Measurements from ENCODE around the gene NAB2.
A peak's percentile ranks its signal among the peaks of the same experiment; 100 is the strongest.

Gene NAB2

DNA sequence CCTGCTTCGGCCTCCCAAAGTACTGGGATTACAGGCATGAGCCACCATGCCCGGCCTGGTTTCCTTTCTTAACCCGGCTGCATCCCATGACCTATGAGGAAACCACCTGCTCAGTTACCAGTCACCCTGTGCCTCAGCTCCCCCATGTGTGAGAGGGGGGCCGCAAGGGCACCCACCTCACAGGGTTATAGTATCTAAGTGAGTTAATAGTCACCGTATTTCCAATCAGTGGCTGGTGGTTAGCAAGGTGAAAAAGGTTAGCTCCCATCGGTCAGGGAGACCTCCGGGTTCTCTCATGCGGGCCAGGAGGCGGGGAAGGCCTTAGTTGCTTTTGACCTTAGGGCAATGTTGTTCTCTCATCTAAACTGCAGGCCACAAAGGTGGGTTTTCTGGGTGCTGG lies 46.0 kb downstream of the NAB2 start:
- Histone ChIP-seq H3K9me3 (ENCODE audit: insufficient read depth, low read length) (no peaks in the 10 kb centered on the region), H3K27me3 (ENCODE audit: insufficient read depth, insufficient read length) (no peaks in the 10 kb centered on the region), H3K9ac (ENCODE audit: insufficient read length, low read depth) (peak overlapping the region; percentile 33), H3K4me3 (ENCODE audit: insufficient read length, low read depth) (no peak overlapping the region), H3K36me3 (ENCODE audit: insufficient read depth, insufficient read length, low read length) (peaks cover 32% of the 10 kb centered on the region), H3K4me1 (ENCODE audit: insufficient read depth, insufficient read length) (peaks cover 34% of the 10 kb centered on the region)
- no peak for DNase-seq (ENCODE audit: low read depth, low spot score)
- no peak for TF ChIP-seq ZNF274 (IDR thresholded peaks at IDR 0.05; ENCODE audit: low read depth, low read length)
- TF ChIP-seq YY1 (IDR thresholded peaks at IDR 0.05; ENCODE audit: insufficient read depth, insufficient read length): no peak
- TF ChIP-seq SUZ12 (IDR thresholded peaks at IDR 0.05; ENCODE audit: extremely low read depth, insufficient read depth, insufficient read length): no peak

DNA sequence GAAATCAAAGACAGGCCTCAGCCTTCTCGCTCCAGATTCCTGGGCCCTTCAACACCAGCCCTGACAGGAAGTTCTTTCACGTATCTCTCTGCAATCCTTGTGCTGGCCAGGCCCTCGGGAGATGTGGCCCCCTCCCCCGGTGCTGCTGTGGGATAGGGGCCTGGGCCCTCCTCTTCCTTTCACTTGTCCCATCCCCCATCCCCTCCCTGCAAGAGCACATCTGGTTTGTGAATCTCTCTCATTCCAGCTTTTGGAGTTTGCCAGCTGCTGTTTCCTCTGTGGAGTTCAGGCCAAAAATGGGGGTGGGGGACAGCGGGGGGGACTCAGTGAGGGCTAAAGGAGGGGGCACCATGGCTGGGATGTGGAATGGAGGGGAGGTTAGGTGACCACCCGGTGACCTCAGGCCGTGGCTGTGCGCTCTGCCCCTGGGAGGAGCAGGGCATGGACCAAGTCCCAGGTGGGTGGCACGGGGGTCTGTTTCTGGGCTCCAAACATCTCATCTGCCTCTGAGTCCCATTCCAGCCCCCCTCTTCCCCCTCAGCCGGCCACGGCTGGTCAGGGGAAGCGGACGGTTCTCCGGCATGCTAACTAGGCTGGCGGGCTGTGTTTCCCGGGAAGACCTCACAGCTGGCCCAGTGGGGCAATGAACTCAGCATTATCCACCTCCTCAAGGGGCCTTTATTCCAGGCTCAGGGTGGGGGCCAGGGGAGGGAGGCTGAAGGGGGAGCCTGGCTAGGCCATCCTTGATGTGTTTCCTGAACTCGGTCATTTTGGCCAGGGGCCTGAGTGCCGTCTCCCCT lies 46.8 kb downstream of the NAB2 start:
- Histone ChIP-seq H3K9me3 (ENCODE audit: insufficient read depth, low read length) (no peaks in the 10 kb centered on the region), H3K4me1 (ENCODE audit: insufficient read depth, insufficient read length) (peaks cover 32% of the 10 kb centered on the region), H3K9ac (ENCODE audit: insufficient read length, low read depth) (peak overlapping the region; percentile 42), H3K36me3 (ENCODE audit: insufficient read depth, insufficient read length, low read length) (peaks cover 40% of the 10 kb centered on the region), H3K27me3 (ENCODE audit: insufficient read depth, insufficient read length) (no peaks in the 10 kb centered on the region), H3K4me3 (ENCODE audit: insufficient read length, low read depth) (no peak overlapping the region)
- no peak for DNase-seq (ENCODE audit: low read depth, low spot score)
- no peak for TF ChIP-seq ZNF274 (IDR thresholded peaks at IDR 0.05; ENCODE audit: low read depth, low read length)

DNA sequence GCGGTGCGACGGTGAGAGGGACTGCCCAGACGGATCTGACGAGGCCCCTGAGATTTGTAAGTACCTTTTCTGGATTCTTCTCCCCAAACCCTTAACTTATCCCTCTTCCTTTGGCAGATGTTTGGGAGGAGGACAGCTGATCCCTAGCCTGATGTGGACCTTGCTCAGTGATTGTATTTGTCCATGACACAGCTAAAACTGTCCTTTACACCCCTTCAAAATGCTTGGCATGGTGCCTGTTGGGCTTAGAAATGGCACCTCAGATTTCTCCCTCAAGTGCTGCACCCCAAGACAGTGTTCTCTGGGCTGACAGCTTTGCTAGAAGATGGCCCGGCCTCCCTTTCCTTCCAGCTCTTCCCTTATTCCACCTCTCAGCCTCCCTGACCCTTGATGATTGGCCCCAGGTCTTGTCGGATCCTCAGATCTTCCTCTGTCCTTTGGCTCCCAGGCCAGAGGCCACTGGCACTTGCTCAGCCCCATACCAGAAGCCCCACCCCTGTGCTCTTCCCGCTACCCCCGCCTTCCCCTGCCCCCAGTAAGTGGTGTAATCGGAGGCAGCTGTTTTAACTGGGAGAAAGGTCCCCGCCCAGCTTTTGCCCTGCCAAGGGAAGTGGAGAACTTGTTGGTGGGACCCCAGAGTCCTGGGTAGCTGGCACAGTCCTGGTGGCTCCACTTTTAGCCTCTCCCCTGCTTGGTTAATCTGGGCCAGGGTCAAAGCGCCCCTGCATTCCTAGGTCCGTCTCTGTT lies 49.8 kb downstream of the NAB2 start:
- Histone ChIP-seq H3K9me3 (ENCODE audit: insufficient read depth, low read length) (no peaks in the 10 kb centered on the region), H3K4me3 (ENCODE audit: insufficient read length, low read depth) (no peak overlapping the region), H3K36me3 (ENCODE audit: insufficient read depth, insufficient read length, low read length) (peaks cover 63% of the 10 kb centered on the region), H3K27me3 (ENCODE audit: insufficient read depth, insufficient read length) (no peaks in the 10 kb centered on the region), H3K4me1 (ENCODE audit: insufficient read depth, insufficient read length) (peaks cover 16% of the 10 kb centered on the region), H3K9ac (ENCODE audit: insufficient read length, low read depth) (no peak overlapping the region)
- TF ChIP-seq SUZ12 (IDR thresholded peaks at IDR 0.05; ENCODE audit: extremely low read depth, insufficient read depth, insufficient read length) (no peak), YY1 (IDR thresholded peaks at IDR 0.05; ENCODE audit: insufficient read depth, insufficient read length) (no peak), ZNF274 (IDR thresholded peaks at IDR 0.05; ENCODE audit: low read depth, low read length) (no peak)
- no peak for DNase-seq (ENCODE audit: low read depth, low spot score)

DNA sequence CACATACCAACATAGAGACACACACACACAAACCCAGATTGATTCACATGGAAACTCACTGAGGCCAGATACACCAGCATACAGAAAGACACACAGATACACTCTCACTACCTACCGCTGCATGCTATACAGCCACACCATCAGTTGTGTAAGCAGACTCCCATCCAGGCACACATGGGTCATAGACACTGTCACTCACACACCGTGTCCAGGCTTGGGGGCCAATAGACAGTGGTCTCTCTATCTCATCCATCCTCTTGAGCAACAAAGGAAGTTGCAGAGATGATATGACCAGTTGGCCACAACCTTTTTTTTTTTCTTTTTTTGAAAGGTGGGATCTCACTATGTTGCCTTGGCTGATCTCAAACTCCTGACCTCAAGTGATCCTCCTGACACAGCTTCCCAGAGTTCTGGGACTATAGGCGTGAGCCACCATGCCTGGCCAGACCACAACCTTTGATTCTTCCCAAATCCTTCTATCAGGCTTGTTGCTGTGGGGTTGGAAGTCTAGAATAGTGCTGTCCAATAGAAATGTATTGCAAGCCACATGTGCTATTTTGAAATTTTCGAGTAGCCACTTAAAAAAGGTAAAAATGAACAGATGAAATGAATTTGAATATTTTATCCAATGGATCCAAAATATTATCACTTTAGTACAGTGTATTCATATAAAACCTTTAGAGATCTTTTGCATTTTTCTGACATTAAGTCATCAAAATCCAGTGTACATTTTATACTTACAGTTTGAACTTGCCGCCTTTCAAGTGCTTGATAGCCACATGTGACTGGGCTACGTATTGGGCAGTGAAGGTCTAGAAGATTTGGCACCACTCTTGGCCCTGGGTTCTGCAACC lies 51.1 kb downstream of the NAB2 start:
- TF ChIP-seq SUZ12 (IDR thresholded peaks at IDR 0.05; ENCODE audit: extremely low read depth, insufficient read depth, insufficient read length) (no peak), YY1 (IDR thresholded peaks at IDR 0.05; ENCODE audit: insufficient read depth, insufficient read length) (no peak), ZNF274 (IDR thresholded peaks at IDR 0.05; ENCODE audit: low read depth, low read length) (no peak)
- no peaks in the 10 kb centered on the region for H3K27me3 ChIP-seq (ENCODE audit: insufficient read depth, insufficient read length)
- no peak for DNase-seq (ENCODE audit: low read depth, low spot score)
- no peak overlapping the region for H3K9ac ChIP-seq (ENCODE audit: insufficient read length, low read depth)
- H3K36me3 ChIP-seq (ENCODE audit: insufficient read depth, insufficient read length, low read length): peaks cover 76% of the 10 kb centered on the region
- H3K4me3 ChIP-seq (ENCODE audit: insufficient read length, low read depth): no peak overlapping the region
- H3K4me1 ChIP-seq (ENCODE audit: insufficient read depth, insufficient read length): peaks cover 10% of the 10 kb centered on the region
- H3K9me3 ChIP-seq (ENCODE audit: insufficient read depth, low read length): no peaks in the 10 kb centered on the region

DNA sequence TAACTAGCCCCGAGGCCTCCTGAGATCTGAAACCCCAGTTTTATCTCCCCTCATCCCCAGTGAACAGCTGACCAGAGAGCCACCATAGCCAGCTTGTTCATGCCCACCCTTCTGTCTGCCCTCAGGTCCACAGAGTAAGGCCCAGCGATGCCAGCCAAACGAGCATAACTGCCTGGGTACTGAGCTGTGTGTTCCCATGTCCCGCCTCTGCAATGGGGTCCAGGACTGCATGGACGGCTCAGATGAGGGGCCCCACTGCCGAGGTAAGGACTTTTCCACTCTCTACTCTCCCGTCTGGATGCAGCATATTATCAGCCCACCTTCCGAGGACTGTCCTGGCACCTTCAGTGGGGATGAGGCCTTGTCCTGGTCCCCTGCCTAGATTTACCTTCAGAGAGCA lies 52.3 kb downstream of the NAB2 start:
- no peaks in the 10 kb centered on the region for H3K9me3 ChIP-seq (ENCODE audit: insufficient read depth, low read length)
- no peak for TF ChIP-seq ZNF274 (IDR thresholded peaks at IDR 0.05; ENCODE audit: low read depth, low read length)
- TF ChIP-seq SUZ12 (IDR thresholded peaks at IDR 0.05; ENCODE audit: extremely low read depth, insufficient read depth, insufficient read length): no peak
- TF ChIP-seq YY1 (IDR thresholded peaks at IDR 0.05; ENCODE audit: insufficient read depth, insufficient read length): no peak
- H3K9ac ChIP-seq (ENCODE audit: insufficient read length, low read depth): peak overlapping the region; percentile 42
- peaks cover 10% of the 10 kb centered on the region for H3K4me1 ChIP-seq (ENCODE audit: insufficient read depth, insufficient read length)
- no peaks in the 10 kb centered on the region for H3K27me3 ChIP-seq (ENCODE audit: insufficient read depth, insufficient read length)
- DNase-seq (ENCODE audit: low read depth, low spot score): no peak
- peaks cover 89% of the 10 kb centered on the region for H3K36me3 ChIP-seq (ENCODE audit: insufficient read depth, insufficient read length, low read length)
- H3K4me3 ChIP-seq (ENCODE audit: insufficient read length, low read depth): no peak overlapping the region

DNA sequence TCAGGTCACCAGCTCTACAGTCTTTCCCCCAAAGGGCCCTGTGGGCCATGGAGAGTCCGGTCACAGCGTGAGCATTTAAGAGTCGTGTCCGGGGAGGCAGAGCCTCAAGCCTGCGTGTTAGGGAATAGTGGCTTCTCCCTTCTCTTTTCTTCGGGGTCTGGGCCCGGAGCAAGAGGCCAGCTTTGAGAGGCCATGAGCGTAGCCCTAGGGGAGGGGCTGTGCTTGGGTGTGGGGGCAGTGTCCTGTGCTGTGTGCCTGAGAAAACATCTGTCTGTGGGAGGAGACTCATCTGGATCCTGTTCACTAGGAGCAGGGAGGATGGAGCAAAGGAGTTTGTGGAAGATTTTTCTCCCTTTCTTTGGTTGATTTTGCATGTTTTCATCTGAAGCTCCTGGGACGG lies 53.2 kb downstream of the NAB2 start:
- H3K9ac ChIP-seq (ENCODE audit: insufficient read length, low read depth): peak overlapping the region; percentile 21
- no peaks in the 10 kb centered on the region for H3K9me3 ChIP-seq (ENCODE audit: insufficient read depth, low read length)
- no peak for DNase-seq (ENCODE audit: low read depth, low spot score)
- peaks cover 93% of the 10 kb centered on the region for H3K36me3 ChIP-seq (ENCODE audit: insufficient read depth, insufficient read length, low read length)
- no peak overlapping the region for H3K4me3 ChIP-seq (ENCODE audit: insufficient read length, low read depth)
- H3K27me3 ChIP-seq (ENCODE audit: insufficient read depth, insufficient read length): no peaks in the 10 kb centered on the region
- peaks cover 17% of the 10 kb centered on the region for H3K4me1 ChIP-seq (ENCODE audit: insufficient read depth, insufficient read length)
- TF ChIP-seq SUZ12 (IDR thresholded peaks at IDR 0.05; ENCODE audit: extremely low read depth, insufficient read depth, insufficient read length) (no peak), YY1 (IDR thresholded peaks at IDR 0.05; ENCODE audit: insufficient read depth, insufficient read length) (no peak), ZNF274 (IDR thresholded peaks at IDR 0.05; ENCODE audit: low read depth, low read length) (no peak)

DNA sequence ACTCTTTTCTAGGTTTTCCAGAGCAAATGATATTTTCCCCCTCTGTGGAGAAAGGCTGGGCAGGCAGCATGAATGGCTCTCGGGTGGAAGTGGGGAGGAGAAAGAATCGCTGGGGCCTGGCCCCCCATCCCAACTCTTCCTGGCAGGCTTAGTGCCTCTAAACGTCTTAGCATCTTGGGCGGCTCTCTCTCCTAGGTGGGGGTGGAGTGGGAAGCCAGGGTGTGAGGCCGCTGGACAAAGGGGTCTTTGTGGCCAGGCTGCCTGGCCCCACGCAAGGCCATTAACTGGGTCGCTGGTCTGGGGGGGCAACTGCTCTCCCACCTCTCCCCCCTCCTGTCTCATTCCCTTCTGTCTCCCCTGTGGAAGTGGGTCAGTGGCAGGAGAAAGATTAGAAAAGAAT lies 53.8 kb downstream of the NAB2 start:
- no peak overlapping the region for H3K4me3 ChIP-seq (ENCODE audit: insufficient read length, low read depth)
- H3K36me3 ChIP-seq (ENCODE audit: insufficient read depth, insufficient read length, low read length): peaks cover 95% of the 10 kb centered on the region

More for the DNA sequence above, 53.8 kb downstream of the NAB2 start:
- Histone ChIP-seq H3K9ac (ENCODE audit: insufficient read length, low read depth) (no peak overlapping the region), H3K27me3 (ENCODE audit: insufficient read depth, insufficient read length) (no peaks in the 10 kb centered on the region), H3K4me1 (ENCODE audit: insufficient read depth, insufficient read length) (peaks cover 22% of the 10 kb centered on the region), H3K9me3 (ENCODE audit: insufficient read depth, low read length) (no peaks in the 10 kb centered on the region)
- TF ChIP-seq ZNF274 (IDR thresholded peaks at IDR 0.05; ENCODE audit: low read depth, low read length) (no peak), SUZ12 (IDR thresholded peaks at IDR 0.05; ENCODE audit: extremely low read depth, insufficient read depth, insufficient read length) (no peak), YY1 (IDR thresholded peaks at IDR 0.05; ENCODE audit: insufficient read depth, insufficient read length) (no peak)
- no peak for DNase-seq (ENCODE audit: low read depth, low spot score)

All from NT2/D1 (cell line).